ENCODE measurements around the gene KRT15. TPM values are rescaled to one million over a fixed set of nuclear protein-coding genes. Genes with fewer than 3 reads are reported as not detected.

The KRT15 gene
- polyA plus RNA-seq, 1 donor: 0.79 TPM

DNA sequence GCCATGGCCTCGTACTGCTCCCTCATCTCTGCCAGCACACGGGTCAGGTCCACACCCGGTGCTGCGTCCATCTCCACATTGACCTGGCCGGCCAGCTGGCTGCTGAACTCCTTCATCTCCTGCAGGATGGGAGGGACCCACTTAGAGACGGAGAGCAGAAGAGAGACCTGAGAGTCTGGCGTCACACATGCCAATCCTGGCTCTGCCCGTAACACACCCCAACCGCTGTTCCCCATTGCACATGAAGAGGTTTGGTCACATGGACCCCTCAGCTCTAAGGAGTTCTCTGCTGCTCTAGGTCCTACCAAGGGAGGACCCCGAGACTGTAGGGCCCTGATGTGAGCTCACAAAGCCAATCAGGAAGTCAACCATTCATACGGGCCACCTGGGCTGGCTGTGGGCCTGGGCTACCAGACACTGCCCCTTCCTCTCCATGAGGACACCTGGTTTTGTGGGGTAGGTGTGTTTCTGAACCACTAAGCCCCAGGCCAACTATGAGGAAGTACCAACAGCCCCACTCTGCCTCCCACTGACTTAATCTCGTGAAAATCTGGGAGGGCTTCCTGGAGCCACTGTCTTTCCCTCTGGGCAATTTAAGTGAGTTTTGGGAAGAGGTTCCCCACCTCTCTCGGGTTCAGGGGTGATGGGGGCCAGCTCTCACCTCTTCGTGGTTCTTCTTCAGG lies 2.4 kb downstream of the KRT15 start:
- no CpG with 5 or more reads among the region's 14 CpGs for WGBS (ENCODE audit: insufficient coverage, low lambda C conversion rate)
- Histone ChIP-seq H3K4me3 (ENCODE audit: low read length) (no peak overlapping the region), H3K4me1 (ENCODE audit: control insufficient read depth, insufficient read depth, low read length) (peaks cover 31% of the 10 kb centered on the region), H3K9me3 (ENCODE audit: control insufficient read depth, low read depth, low read length) (no peaks in the 10 kb centered on the region), H3K27me3 (ENCODE audit: control insufficient read depth, insufficient read depth, low read length) (peaks cover 2% of the 10 kb centered on the region), H3K36me3 (ENCODE audit: control insufficient read depth, insufficient read depth, low read length) (no peaks in the 10 kb centered on the region), H3K27ac (ENCODE audit: low read length) (no peak overlapping the region)
- no peak for DNase-seq

DNA sequence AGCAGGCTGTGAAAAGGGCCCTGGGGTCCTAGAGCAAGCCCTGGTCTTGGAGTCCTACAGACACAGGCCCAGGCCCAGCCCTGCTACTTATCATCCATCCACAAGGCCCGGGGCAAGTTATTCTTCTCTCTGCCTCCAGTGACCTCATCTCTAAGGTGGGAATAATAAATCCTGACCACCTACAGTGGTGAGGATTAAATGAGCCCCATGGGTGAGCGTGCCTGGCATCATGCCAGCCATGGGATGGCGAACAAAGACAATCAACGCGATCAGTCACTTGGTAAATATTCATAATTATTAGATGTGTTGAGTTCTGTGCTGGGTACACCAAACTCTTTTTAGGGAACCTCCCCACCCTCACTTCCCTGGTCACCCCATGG lies 5.5 kb downstream of the KRT15 start:
- no peaks in the 10 kb centered on the region for H3K9me3 ChIP-seq (ENCODE audit: control insufficient read depth, low read depth, low read length)
- no CpG with 5 or more reads among the region's 5 CpGs for WGBS (ENCODE audit: insufficient coverage, low lambda C conversion rate)
- DNase-seq: no peak

DNA sequence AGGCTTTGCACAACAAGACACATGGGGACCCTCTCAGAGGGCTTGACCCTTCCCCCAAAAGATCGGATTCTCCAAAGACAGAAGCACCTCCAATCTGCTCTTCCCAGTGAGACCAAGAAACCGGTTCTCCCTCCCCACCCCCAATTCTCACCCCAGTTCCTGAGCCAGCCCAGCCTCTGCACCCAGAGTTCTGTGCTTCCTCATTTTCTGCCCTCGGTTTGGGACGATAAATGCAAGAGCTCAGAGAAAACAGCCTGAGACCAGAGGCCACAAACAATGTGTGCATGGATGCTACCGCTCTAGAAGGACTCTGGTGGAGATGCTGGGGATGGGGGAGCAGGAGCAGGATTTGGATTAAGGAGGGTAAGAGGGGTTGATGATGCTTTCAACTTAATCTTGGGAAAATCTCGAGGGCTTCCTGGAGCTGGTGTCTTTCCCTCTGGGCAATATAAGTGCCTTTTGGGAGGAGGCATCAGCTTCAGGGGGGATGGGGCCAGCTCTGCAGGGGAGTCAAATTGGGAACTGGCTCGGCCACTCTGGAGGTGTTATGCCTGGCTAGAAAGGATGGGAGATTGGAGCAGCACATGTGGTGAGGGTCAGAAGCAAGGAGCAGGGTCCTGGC lies 6.0 kb downstream of the KRT15 start:
- H3K27me3 ChIP-seq (ENCODE audit: control insufficient read depth, insufficient read depth, low read length): peaks cover 6% of the 10 kb centered on the region
- H3K4me3 ChIP-seq (ENCODE audit: low read length): no peak overlapping the region
- H3K36me3 ChIP-seq (ENCODE audit: control insufficient read depth, insufficient read depth, low read length): no peaks in the 10 kb centered on the region
- no peaks in the 10 kb centered on the region for H3K9me3 ChIP-seq (ENCODE audit: control insufficient read depth, low read depth, low read length)
- no peak for DNase-seq
- peaks cover 14% of the 10 kb centered on the region for H3K4me1 ChIP-seq (ENCODE audit: control insufficient read depth, insufficient read depth, low read length)
- H3K27ac ChIP-seq (ENCODE audit: low read length): no peak overlapping the region
- no CpG with 5 or more reads among the region's 7 CpGs for WGBS (ENCODE audit: insufficient coverage, low lambda C conversion rate)

More for the DNA sequence above, 5.5 kb downstream of the KRT15 start:
- peaks cover 14% of the 10 kb centered on the region for H3K4me1 ChIP-seq (ENCODE audit: control insufficient read depth, insufficient read depth, low read length)
- H3K36me3 ChIP-seq (ENCODE audit: control insufficient read depth, insufficient read depth, low read length): no peaks in the 10 kb centered on the region
- peaks cover 6% of the 10 kb centered on the region for H3K27me3 ChIP-seq (ENCODE audit: control insufficient read depth, insufficient read depth, low read length)
- H3K4me3 ChIP-seq (ENCODE audit: low read length): no peak overlapping the region
- no peak overlapping the region for H3K27ac ChIP-seq (ENCODE audit: low read length)

DNA sequence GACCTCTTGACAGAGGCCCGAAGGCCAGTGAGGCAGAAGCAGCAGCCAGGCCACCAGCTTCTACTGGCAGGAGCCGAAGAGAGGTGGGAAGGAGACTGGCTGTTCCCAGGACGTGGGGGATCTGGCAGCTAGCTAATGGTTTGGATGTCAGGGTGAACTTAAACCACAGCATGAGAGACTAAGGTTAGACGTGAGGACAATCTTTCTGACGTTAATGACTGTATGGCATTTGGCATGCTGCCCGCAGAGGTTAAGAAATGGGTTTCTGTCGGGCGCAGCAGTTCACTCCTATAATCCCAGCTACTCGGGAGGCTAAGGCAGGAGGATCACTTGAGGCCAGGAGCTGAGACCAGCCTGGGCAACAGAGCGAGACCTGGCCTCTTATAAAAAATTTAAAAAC lies 7.0 kb downstream of the KRT15 start:
- Histone ChIP-seq H3K36me3 (ENCODE audit: control insufficient read depth, insufficient read depth, low read length) (no peaks in the 10 kb centered on the region), H3K9me3 (ENCODE audit: control insufficient read depth, low read depth, low read length) (no peaks in the 10 kb centered on the region), H3K27me3 (ENCODE audit: control insufficient read depth, insufficient read depth, low read length) (peaks cover 9% of the 10 kb centered on the region), H3K27ac (ENCODE audit: low read length) (no peak overlapping the region), H3K4me1 (ENCODE audit: control insufficient read depth, insufficient read depth, low read length) (peaks cover 14% of the 10 kb centered on the region), H3K4me3 (ENCODE audit: low read length) (no peak overlapping the region)
- DNase-seq: no peak
- WGBS (ENCODE audit: insufficient coverage, low lambda C conversion rate): no CpG with 5 or more reads among the region's 10 CpGs

DNA sequence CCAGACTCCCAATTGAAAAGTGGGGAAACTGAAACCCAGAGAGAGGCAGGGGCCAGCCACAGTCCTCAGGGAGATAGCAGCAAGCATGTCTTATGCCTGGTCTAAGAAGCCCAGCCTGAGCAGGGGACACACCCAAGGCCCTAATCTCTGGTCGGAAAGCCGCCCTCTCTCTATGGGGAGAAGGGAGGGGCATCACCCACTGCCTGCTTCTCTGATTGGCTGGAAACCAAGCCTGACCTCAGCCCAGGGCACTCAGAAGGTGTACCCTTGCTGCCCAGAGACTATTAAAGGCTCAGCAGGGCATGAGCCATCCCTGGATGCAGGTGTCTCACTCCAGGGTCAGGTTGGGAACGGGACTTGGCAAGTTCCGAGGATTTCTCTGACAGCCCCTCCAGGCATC lies 7.6 kb downstream of the KRT15 start:
- peak in 1 of 2 donors; percentile 71 for DNase-seq
- peaks cover 9% of the 10 kb centered on the region for H3K27me3 ChIP-seq (ENCODE audit: control insufficient read depth, insufficient read depth, low read length)
- no CpG with 5 or more reads among the region's 4 CpGs for WGBS (ENCODE audit: insufficient coverage, low lambda C conversion rate)
- H3K27ac ChIP-seq (ENCODE audit: low read length): no peak overlapping the region
- H3K9me3 ChIP-seq (ENCODE audit: control insufficient read depth, low read depth, low read length): no peaks in the 10 kb centered on the region
- H3K4me3 ChIP-seq (ENCODE audit: low read length): no peak overlapping the region
- no peaks in the 10 kb centered on the region for H3K36me3 ChIP-seq (ENCODE audit: control insufficient read depth, insufficient read depth, low read length)
- peaks cover 14% of the 10 kb centered on the region for H3K4me1 ChIP-seq (ENCODE audit: control insufficient read depth, insufficient read depth, low read length)

DNA sequence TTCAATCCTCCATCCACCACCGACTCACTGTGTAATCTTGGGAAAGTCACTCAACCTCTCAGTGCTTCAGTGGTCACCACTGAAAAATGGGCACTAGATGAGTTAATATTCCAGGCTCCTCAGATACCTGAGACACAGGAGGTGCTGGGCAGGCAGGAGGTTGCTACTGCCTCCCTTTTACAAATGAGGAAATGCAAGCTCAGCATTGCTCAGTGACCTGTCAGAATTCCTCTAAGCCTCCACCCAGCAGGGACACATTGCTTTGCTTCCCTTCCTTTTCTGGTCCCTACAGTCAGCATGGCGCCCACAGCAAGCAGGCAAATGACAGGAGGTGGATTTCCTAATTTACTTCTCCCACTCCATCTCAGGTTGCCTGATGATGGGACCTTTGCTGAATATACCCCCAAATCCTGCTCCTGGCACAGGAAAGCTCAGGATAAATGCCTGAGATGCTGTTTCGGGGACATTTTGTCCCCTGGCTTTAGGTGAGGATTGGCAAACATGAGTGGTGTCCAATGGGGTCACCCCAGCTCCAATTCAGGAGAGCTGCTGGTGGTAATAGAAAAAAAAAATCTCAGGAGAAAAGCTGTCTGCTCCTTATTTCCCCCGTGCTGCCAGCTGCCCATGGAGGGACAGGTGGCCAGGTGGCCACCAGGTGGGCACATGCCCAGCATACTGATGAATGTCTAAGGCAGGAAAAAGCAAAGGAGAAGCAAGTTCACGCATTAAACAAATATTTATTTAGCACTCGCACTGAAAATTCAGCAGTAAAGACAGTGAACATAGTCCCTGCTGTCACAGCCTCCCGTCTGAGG lies 8.2 kb downstream of the KRT15 start:
- Histone ChIP-seq H3K9me3 (ENCODE audit: control insufficient read depth, low read depth, low read length) (no peaks in the 10 kb centered on the region), H3K4me1 (ENCODE audit: control insufficient read depth, insufficient read depth, low read length) (peaks cover 14% of the 10 kb centered on the region), H3K4me3 (ENCODE audit: low read length) (no peak overlapping the region), H3K27me3 (ENCODE audit: control insufficient read depth, insufficient read depth, low read length) (peaks cover 9% of the 10 kb centered on the region), H3K27ac (ENCODE audit: low read length) (no peak overlapping the region), H3K36me3 (ENCODE audit: control insufficient read depth, insufficient read depth, low read length) (no peaks in the 10 kb centered on the region)
- WGBS (ENCODE audit: insufficient coverage, low lambda C conversion rate): 80% methylated on average over 1 of the region's 7 CpGs
- DNase-seq: peak in 1 of 2 donors; percentile 26

DNA sequence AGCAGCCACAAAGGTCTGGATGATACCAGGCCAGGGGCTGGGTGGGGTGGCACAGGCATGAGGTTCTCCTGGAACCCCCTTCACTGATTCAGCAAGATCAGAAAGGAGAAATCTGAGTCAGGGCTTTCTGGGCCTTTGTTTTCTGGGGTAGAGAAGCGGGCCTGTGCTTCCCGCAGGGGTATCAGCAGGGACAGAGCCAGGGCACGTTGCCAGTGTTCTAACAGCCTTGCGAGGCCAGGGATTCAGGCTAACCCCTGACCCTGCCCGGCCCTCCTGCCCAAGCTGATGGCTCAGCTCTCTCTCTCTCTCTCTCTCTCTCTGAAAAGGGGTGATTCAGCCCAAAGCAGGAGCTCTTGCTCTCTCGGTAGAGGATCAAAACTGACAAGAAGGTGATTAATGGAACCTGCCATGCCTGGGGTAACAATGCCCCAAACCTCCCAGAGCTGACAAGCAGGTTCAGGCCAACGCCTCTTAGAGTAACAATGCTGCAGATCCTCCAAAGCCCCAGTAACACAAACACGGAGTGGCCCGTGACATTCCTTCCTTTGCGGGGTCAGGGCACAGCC lies 11.3 kb downstream of the KRT15 start:
- WGBS (ENCODE audit: insufficient coverage, low lambda C conversion rate): no CpG with 5 or more reads among the region's 10 CpGs
- Histone ChIP-seq H3K4me3 (ENCODE audit: low read length) (no peak overlapping the region), H3K9me3 (ENCODE audit: control insufficient read depth, low read depth, low read length) (no peaks in the 10 kb centered on the region), H3K27ac (ENCODE audit: low read length) (no peak overlapping the region), H3K27me3 (ENCODE audit: control insufficient read depth, insufficient read depth, low read length) (peaks cover 9% of the 10 kb centered on the region), H3K36me3 (ENCODE audit: control insufficient read depth, insufficient read depth, low read length) (no peaks in the 10 kb centered on the region), H3K4me1 (ENCODE audit: control insufficient read depth, insufficient read depth, low read length) (peaks cover 14% of the 10 kb centered on the region)
- no peak for DNase-seq

DNA sequence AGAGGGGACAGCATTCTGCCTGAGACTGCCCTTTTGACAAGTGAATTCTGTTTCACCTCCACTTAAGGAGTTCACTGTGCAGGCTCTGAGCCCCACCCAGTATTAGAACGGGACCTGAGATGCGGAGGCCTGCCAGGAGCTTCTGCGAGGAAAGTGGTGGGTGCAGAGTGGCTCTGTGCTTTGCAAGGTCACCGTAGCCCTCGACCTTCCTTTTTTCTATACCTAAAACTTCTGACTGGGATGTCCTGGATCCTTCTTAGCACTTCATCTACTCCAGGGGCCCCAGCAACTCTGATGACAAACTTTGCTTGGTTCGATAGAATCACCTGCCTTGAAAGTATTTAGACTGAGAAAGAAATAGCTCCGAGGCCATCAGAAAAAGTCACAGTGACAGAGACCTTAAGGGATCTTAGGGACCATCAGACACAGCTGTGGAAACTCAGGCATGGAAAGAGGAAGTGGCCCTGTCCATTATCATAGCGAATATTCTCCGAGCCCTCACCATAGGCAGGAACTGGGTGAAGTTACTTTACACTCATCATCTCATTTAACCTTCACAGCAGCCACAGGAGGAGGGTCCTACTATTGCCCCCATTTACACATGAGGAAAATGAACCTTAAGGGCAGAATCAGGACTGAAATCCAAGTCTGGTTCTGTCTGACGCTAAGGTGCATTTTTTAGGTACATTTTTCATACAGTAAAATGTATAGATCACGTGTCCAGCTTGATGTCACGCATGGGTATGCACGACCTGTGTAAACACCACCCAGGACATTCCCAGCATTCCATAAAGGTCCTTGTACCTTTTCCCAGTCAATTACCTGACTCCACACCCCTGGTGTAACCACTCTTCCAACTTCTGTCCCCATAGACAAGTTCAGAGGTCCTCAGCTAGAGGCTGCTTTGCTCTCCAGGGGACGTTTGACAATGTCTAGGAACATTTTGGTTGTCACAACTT lies 12.6 kb downstream of the KRT15 start:
- no CpG with 5 or more reads among the region's 14 CpGs for WGBS (ENCODE audit: insufficient coverage, low lambda C conversion rate)

DNA sequence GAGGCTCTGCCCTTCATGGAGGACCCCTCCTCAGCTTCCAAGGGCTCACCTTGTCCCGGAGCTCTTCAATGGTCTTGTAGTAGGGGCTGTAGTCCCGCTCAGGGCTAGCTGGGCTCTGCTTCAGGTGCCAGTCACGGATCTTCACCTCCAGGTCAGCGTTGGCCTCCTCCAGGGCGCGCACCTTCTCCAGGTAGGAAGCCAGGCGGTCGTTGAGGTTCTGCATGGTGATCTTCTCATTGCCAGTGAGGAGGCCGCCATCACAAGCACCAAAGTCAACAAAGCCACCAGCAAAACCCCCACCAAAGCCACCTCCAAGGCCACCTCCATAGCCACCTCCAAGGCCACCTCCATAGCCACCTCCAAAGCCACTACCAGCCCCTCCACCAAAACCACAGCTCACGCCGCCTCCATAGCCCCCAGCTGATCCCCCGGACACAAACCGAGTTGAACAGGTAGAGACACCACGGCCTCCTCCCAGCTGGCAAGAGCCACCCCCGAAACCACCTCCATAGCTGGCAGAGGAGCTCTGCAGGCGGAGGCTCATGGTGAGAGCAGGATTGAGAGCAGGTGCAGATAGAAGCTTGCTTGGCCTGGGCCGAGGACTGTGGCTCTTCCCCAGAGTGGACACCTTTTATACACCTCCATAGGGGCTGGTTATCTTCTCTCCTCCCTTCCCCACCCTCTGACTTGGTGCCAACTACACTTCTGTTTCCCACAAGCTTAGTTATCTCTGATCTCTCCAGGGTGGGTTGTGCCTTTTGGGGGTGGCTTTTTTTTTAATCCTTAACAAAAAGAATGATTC lies 13.5 kb downstream of the KRT15 start, which contains the start of gene KRT13:
KRT13 (minus strand) TSS at position 606 of the 802 bp plus-strand sequence; CDS start at position 544, 62 bp downstream.
- no peak within 1 kb of the TSS for H3K27ac ChIP-seq (ENCODE audit: low read length)
- H3K4me1 ChIP-seq (ENCODE audit: control insufficient read depth, insufficient read depth, low read length): no peaks in the 10 kb centered on the region
- no peak within 1 kb of the TSS for H3K4me3 ChIP-seq (ENCODE audit: low read length)
- no peaks in the 10 kb centered on the region for H3K36me3 ChIP-seq (ENCODE audit: control insufficient read depth, insufficient read depth, low read length)
- no peaks in the 10 kb centered on the region for H3K9me3 ChIP-seq (ENCODE audit: control insufficient read depth, low read depth, low read length)
- DNase-seq: no peak
- H3K27me3 ChIP-seq (ENCODE audit: control insufficient read depth, insufficient read depth, low read length): peaks cover 11% of the 10 kb centered on the region
- no CpG with 5 or more reads among the region's 17 CpGs for WGBS (ENCODE audit: insufficient coverage, low lambda C conversion rate)

More for the DNA sequence above, 12.6 kb downstream of the KRT15 start:
- no peaks in the 10 kb centered on the region for H3K36me3 ChIP-seq (ENCODE audit: control insufficient read depth, insufficient read depth, low read length)
- H3K27ac ChIP-seq (ENCODE audit: low read length): no peak overlapping the region
- H3K4me1 ChIP-seq (ENCODE audit: control insufficient read depth, insufficient read depth, low read length): peaks cover 7% of the 10 kb centered on the region
- no peaks in the 10 kb centered on the region for H3K9me3 ChIP-seq (ENCODE audit: control insufficient read depth, low read depth, low read length)
- DNase-seq: no peak
- peaks cover 10% of the 10 kb centered on the region for H3K27me3 ChIP-seq (ENCODE audit: control insufficient read depth, insufficient read depth, low read length)
- H3K4me3 ChIP-seq (ENCODE audit: low read length): no peak overlapping the region

All from large intestine (tissue), 3 donors.